Raji (cell line): ENCODE measurements around the gene CCDC178.

Experiments
- POLR2A ChIP-seq: IDR thresholded peaks from 2 replicates; pipeline ENCODE4 v1.6.1; 2011; ENCODE audit warnings: low read depth, low read length, control low read depth; ENCODE audit not compliant: insufficient read depth

Gene CCDC178

GRCh38 chr18:33194793-33195192 lies 245.7 kb downstream of the CCDC178 start:
- no peak for TF ChIP-seq POLR2A

GRCh38 chr18:33184958-33185357 lies 255.6 kb downstream of the CCDC178 start:
- TF ChIP-seq POLR2A = no peak

- no peak for TF ChIP-seq POLR2A
These were observed 256.3 kb downstream of the CCDC178 start for GRCh38 chr18:33184175-33184574.

GRCh38 chr18:33183136-33183535 lies 257.4 kb downstream of the CCDC178 start:
- no peak for TF ChIP-seq POLR2A

GRCh38 chr18:33181016-33181415 lies 259.5 kb downstream of the CCDC178 start:
- no peak for TF ChIP-seq POLR2A

GRCh38 chr18:33169218-33169617 lies 271.3 kb downstream of the CCDC178 start:
- no peak for TF ChIP-seq POLR2A

- TF ChIP-seq POLR2A = no peak
These were observed 279.4 kb downstream of the CCDC178 start for GRCh38 chr18:33161131-33161530.

GRCh38 chr18:33159151-33159550 lies 281.4 kb downstream of the CCDC178 start:
- no peak for TF ChIP-seq POLR2A

- TF ChIP-seq POLR2A = no peak
These were observed 282.6 kb downstream of the CCDC178 start for GRCh38 chr18:33157893-33158292.

GRCh38 chr18:33156906-33157470 lies 283.5 kb downstream of the CCDC178 start:
- no peak for TF ChIP-seq POLR2A

GRCh38 chr18:33154049-33154448 lies 286.5 kb downstream of the CCDC178 start:
- TF ChIP-seq POLR2A = no peak

GRCh38 chr18:33152376-33152775 lies 288.1 kb downstream of the CCDC178 start:
- no peak for TF ChIP-seq POLR2A

GRCh38 chr18:33146014-33146413 lies 294.5 kb downstream of the CCDC178 start:
- no peak for TF ChIP-seq POLR2A

GRCh38 chr18:33135951-33136660 lies 304.4 kb downstream of the CCDC178 start:
- no peak for TF ChIP-seq POLR2A

GRCh38 chr18:33132657-33133056 lies 307.9 kb downstream of the CCDC178 start:
- TF ChIP-seq POLR2A = no peak

GRCh38 chr18:33128581-33128980 lies 311.9 kb downstream of the CCDC178 start:
- no peak for TF ChIP-seq POLR2A
